Stimulated activated CD4-positive, alpha-beta T cell treated with anti-CD3 and anti-CD28 coated beads, Interleukin-12 subunit alpha, Interleukin-12 subunit beta, amount 100 ng/mL, for 4 hours (primary cell): ENCODE results near the gene SH3GL2.
A peak's percentile ranks its signal among the peaks of the same experiment; 100 is the strongest.

ENCODE experiments used
- DNase-seq: peaks from one replicate; pipeline ENCODE4 v3.0.0-alpha.2; 2020

The SH3GL2 gene

DNA sequence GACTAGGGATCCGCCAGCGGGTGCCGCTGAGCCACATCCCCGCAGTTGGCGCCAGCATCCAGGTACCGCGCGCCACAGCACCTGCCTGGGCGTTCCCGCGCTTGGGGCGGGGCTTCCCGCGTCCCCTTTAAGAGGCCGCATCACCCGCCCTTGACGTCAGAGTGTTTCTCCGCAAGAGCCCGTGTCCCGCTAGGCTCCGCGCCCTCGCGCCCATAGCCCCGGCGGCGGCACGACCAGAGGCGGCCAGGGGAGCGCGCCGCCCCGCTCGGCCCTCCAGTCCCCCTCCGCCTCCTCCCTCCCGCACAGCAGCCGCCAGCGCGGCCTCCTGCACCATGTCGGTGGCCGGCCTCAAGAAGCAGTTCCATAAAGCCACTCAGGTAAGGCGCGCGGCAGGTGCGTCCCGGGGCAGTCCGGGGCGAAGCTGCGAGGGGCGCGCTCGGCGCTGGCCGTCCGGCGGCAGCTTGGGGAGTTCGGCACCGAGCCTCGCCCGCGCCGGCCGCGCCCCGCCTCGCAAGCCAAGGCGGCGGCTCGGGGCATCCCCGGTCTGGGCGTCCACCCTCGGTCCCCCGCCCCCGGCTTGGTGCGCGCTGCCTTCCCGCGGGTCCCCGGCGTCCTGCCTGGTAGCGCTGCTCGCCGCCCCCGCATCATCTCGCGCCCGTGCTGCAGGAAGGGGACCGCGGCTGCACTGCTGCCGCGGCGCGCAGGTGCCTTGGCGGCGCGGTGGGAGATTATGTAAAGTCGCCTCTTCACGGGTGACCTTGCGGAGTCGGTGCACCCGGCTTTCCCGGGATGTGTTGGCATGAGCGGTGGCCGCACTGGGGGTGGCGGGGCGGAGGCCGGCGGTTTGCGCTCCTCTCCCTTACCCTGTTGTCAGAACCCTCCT is at the start of gene SH3GL2:
Gene SH3GL2, plus strand, starts transcription at position 156 of the 883 bp plus-strand sequence.
- no peak for DNase-seq

DNA sequence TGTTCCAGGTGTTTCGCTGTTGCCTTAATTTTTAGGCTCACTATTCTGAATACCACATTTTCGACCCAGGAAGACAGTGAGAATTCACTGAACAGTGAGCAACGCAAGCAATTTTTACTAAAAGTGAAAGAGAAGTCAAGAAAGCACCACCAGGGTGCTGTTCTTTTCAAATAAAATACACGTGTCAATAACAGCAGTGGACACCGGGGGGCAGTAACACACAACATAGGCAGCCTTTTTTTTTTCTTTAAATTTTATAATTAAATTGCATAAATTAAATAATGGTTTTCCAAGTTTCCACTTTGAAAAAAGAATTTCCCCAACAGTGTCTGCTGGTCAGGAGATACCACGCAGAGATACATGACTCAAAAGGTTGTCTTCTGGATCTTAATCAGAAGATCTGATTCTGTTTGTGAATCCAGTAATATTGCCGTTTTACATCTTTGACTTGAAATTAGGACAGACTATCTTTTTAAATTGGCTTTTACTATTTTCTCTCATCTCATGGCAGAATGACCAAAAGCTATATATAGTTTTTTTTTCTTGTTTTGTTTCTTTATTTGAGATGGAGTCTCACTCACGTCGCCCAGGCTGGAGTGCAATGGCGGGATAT is 47.1 kb upstream of the SH3GL2 start:
- peak; percentile 2 for DNase-seq

DNA sequence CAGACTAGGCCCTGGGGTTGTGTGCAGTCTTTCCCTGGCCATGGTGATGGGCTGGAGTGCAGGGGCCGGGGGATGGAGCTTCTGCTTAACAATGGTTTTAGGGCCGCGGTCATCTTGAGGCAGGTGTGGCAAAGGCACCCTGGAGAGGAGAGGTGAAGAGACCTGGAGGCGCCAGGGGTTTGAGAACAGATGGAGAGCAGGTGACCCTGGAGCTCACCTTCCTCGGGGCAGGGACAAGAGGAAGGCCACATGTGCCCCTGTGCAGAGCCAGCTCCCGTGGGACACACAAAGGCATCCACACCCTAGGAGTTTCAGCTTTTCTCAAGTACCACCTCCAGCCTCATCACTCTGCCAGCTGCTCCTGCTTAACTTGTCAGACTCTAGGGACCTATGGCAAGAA is 46.4 kb upstream of the SH3GL2 start:
- DNase-seq, result no peak

DNA sequence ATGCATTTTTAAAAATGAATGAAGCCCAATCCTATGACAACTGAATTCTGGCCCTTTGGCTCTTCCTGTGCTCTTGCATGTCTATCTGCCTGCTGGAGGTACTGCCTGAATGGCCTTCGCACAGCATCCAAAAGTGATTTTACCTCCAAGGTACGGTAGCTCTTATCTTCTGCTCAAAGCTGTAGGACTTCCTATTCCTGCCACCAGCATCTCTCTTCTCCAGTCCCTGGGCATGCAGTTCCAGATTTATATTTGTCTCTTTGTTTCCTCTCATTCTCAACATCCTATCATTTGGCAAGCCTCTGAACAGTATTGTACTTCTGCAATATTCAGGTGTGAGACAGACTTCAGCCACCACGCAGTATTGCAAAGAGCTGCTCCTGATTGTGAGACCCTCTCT is 43.7 kb upstream of the SH3GL2 start:
- DNase-seq, result no peak

DNA sequence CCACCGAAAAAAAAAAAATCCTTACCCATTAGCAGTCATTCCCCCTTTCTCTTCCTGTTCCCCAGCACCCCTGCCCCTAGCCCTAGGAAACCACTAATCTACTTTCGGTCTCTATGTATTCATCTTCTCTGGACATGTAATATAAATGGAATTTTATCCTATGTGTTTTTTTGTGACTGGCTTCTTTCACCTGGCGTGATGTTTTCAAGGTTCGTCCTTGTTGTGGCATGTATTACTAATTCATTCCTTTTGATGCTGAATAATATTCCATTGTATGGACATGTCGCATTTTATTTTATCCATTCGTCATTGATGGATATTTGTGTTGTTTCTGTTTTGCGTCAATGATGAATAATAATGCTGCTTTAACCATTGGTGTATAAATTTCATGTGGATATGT is 42.8 kb upstream of the SH3GL2 start:
- no peak for DNase-seq

DNA sequence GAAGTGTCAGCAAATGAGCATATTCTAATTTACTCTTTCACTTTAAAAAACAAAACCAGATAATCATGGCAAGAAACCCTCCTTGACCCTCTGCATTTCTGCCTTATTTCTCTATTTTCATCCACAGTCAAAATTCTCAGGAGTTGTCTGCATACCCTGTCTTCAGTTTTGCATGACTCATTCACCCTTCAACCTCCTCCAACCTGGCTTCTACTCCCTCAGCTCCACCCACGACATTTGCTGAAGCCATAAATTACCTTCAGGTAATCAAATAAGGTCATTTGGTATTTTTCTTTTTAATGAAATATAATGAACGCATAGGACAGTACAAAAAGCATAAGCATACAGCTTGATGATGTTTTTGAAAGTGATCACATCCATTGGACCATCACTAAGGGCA is 27.8 kb upstream of the SH3GL2 start:
- DNase-seq, result no peak

DNA sequence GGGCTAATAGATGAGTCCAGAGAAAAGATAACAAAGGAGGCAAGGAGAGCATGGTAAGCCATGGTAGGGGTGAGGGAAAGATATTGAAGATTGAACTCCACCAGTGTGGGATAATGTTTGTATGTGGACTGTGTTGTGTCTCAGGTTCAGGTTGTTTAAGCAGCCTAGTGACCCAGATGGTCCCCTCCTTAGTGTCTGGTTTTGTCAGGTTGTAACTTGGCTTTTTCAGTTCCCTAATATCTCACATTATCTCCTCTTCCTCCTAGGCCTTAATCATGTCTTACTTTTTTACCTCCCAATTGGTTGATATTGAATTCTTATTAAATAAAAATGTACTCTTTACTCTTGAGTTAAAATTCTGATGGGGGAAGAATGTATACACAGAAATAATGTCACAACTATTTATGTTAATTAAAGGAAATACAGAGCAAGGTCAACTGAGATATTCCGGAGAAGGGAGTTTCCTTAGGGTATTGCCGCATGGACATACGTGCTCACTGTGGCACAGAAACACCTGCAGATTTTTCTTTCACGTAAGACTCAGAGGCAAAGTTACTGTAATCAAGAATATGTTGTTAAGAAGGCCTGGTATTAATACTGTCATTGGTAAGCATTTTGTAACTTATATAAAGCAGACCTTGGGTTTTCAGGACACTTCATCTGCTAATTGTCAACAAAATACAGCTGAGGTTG is 23.4 kb upstream of the SH3GL2 start:
- DNase-seq, result no peak

DNA sequence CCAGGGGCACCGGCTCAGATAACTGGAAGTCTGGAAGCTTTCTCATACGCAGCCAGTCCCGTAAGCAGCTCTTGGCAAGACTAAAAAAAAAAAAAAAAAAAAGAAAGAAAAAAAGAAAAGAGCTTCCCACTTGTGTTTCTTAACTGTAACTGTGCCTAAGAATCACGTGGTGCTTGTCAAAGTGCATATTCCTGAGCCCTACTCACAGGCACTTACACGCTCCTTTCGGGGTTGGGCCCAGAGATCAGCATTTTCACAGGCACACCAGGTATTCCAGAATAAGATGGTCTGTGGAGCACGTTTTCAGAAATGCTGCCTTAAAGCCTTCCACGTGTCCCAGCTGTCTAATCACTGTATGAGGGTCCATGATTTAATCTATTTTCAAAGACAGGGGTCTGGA is 22.6 kb upstream of the SH3GL2 start:
- no peak for DNase-seq

DNA sequence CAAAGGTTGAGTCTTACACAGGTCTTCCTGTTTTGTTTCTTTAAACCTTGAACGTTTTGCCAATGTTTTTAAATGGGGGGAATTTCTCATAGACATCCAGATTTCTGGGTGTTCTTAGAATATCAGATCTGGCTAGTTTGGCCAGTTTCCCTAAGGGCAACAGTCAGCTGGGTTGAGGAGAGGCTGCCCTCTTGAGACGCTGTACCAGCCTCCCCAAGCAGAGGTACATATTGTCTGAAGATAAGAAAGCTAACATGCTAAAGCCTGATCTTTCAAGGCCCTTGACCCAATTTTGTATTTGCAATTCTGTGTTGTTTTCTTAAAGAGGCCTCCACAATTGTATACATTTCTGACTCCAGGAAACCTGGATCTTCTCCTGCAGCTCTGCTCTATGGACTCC is 21.9 kb upstream of the SH3GL2 start:
- DNase-seq, result no peak

DNA sequence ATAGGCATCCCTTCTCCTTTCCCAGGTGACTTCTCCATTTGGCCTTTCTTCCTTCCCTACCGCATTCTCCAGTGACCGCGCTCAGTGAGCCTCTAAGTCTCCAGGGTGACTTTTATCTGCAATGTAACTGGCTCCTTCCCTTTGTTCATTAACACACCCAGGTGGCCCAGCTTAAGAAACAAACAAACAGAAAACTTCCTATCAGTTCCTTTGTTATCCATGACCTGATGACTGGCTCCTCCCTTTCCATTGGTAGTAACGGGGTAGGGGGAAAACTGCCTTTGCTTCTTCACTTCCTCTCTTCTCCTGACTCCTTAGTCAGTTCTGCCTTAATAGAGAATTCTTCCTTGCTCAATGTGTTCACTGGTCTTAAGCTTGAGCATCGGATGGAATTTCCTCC is 7.0 kb upstream of the SH3GL2 start:
- DNase-seq, result no peak

DNA sequence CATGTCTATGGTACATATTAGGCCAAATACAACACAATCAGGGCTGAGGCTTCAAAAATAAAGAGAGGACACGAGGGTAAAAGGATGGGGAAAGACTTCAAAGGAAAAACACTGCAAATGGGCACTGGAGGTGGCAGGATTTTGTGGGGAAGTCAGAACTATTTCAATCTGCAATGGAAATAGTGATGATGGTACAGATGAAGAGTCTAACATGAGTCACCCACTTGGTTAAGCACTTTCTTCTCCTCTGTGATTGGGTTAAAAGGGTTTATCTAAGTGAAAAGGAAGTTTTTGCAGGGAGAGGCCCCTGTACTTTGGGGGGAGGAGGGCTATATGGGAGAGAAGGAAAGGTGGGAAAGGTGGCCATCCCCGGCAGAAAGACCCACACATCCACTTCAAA is 4.5 kb upstream of the SH3GL2 start:
- no peak for DNase-seq

DNA sequence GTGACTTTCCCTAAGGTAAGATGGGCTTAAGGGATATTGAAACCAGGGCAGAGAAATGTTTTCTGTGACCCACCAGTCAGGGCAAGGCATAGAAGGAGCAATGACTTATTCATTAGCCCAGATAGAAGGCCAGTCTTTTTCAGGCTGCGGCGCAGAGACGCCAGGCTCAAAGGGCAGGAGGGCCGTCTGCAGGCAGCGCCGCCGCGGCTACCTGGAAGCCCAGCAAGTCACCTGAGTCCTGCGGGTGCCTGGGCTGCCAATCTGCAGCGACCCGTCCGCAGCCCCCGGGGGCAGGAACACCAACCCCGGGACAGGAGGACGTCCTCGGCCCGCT is 322 bp upstream of the SH3GL2 start:
- no peak for DNase-seq

DNA sequence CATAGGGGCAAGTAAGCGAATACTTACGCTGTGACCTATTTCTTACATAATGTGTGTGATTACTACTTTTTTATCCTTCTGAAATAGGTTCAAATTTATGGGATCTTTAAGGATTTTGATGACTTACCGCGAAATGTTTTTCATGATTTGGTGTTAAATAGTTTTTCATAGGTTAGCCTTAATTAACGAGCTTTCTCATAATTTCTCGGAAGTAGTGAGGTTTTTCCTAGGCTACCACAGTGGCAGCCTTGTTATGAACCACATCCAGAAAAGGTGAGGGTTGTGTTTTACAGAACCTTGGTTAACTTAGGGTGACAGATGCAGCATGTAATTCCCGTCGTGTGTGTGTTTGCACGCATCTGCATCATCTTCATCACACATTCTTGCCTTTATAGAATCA is 1.3 kb downstream of the SH3GL2 start:
- DNase-seq, result no peak

DNA sequence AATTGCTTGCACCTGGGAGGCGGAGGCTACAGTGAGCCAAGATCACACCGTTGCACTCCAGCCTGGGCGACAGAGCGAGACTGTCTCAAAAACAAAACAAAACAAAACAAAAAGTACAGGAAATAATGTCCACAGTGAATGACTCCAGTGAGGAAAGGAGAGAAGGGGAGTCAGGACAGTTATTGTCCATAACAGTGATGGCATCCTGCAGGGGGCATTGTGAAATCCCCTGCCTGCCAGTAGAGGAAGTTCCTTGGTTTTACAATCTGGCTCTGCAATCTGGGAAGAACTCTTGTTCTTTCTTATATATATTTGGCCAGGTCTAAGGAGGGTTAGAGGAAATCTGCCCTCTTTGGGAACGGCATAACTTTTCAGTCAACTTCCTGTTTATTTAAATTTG is 8.2 kb downstream of the SH3GL2 start:
- DNase-seq, result no peak

DNA sequence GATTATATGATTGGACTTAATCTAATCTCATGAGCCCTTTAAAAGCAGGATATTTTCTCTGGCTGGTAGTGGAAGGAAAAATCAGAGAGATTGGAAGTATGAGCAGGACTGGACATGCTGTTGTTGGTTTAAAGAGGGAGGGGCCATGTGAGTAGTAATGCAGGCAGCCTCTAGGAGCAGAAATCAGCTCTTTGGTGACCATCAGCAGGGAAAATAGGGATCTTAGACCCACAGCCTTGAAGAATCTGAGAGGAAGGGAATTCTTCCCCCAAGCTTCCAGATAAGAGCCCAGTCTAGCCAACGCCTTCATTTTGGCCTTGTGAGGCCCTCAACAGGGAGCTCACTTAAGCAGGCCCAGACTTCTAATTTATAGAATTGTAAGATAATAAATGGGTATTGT is 9.5 kb downstream of the SH3GL2 start:
- DNase-seq, result no peak

DNA sequence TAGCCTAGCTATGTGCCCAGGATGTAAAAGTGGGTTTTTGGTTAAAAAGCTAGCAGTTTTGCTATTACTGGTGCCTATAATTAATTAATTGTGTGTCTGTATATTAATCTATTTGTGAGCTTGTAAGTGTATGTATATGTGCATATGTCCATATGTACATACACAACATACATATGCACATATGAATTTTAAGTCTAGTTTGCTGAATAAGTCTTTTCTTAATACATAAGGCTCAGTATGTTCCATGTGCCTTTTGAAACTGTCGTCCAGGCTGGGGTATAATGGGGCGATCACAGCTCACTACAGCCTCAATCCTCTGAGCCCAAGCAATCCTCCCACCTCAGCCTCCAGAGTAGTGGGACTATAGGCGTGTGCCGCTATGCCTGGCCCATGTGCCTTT is 10.1 kb downstream of the SH3GL2 start:
- DNase-seq, result no peak

DNA sequence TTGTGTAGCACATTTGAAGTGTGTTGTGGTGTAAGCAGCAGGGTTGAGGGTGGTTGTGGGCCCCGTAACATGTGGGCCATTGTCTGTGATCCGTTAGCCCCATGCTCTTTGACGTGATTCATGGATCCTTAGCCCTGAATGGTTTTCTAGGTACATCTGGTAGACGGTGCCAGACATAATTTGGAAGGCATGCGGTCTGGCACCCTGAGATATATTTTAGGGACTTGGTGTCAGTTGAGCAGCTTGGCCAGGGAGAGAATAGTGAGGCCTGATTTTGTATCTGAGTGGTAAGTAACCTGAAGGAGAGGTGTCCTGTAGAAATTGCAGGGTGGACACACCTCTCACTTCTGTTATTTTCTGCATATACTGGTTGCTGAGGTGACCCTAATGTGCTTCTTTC is 10.9 kb downstream of the SH3GL2 start:
- no peak for DNase-seq

DNA sequence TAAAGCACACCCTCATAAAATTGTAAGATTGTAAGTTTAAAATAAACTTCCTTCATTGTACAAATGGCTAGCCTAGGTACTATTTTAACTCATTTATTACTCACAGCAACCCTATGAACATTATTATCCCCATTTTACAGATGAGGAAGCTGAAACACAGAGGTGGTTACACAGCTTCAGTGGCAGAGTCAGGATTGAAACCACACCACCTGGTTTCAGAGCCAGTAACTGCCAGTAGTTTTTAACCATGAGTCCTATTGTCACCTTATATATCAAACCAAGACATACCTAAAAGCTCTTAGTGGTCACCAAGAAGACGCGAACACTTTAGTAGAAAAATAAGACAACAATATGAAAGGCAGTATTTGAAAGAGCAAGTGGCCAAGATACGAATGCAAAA is 16.1 kb downstream of the SH3GL2 start:
- DNase-seq, result no peak

DNA sequence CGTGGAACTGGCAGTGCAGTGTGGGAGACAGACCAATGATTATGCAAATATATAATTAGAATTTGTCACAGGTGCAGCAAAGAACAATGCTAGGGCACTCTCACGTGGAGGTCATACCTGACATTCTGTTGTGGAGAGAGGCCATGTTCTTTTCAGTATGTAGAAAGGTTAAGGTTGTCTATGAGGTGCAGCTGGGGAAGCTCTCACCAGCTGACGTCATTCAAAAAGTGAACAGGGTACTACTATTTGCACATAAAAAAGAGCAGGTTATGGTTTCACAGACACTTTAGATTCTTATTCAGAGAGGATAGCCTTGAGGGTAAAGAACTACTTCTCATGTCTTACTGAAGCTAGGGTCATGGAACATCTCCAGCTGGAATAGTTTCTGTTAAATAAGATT is 19.1 kb downstream of the SH3GL2 start:
- DNase-seq, result no peak

DNA sequence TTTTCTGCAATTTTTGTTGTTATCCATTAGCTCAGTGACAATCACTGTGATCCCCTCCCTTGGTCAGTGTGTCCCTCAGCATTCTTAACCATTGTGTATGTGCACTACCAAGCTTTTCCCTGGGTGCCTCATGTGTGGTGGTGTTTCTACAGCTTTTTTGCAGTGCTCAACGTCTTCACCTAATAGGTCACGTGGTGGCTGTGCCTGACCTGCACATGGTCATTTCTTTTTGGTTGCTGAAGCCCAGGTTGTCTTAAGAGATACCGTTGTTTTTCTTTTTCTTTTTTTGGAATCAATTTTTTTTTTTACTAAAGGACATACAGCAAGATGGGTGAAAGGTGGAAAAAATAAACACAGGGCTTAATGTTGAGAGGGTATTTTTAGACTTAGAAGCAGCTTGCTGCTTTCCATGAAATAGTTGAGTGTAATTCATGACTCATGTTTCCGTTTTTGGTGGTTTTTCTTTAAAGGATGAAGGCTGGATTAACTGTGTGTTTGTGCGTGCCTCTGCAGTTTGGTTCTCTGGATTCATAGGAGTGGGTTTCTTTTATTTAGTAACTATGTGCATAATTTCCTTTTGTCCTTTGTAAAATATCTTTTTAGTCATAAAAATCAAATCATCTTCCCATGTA is 22.2 kb downstream of the SH3GL2 start:
- DNase-seq, result no peak

DNA sequence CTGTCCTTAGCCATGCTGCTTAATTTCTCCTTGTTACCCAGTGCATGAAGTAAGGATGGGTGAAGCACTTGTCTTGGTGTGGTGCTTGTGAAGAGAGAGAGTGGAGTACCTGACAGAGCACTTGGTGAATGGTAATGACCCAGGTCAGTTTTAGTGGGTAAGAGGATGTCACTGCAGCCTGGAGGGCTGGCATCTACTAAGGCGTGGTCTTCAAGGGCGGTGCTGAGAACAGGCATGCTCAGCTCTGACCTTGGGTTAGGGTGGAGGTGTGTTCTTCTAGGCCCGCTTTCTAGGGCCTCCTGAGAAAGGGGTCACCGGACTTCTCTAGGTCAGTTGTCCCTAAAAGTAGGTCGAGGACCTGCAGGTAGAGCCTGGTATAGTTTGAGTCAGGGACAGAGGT is 25.7 kb downstream of the SH3GL2 start:
- no peak for DNase-seq

DNA sequence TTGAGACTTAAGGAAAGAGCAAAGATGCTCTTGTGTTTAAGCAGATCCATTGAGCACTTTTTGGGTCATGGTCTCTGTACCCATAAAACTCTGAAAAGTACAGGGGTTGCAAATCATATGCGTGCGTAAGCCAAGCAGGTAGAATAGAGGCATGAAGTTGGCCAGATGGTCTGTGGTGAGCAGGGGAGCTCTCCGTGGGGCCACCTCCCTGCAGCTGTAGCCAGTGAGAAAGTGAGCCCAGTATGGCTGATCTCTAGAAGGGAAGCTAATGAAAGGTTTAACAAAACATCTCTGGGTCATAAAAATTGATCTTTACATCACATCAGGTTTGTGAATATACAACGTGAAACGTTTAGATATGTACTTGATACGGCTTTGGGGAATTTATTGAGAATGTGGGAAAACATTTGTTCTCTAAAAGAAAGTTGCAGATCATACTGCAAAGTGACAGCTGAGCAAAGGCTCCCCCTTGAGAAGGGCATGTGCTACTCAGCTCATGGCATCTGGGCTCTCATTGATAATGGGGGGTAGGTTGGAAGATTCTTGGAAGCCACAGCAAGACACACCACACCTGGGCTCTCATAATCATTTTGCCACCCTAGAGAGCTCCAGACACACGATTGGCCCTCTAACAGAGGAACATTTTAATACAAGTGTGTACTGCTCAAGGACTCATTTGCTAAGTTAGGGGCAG is 30.6 kb downstream of the SH3GL2 start:
- DNase-seq, result no peak

DNA sequence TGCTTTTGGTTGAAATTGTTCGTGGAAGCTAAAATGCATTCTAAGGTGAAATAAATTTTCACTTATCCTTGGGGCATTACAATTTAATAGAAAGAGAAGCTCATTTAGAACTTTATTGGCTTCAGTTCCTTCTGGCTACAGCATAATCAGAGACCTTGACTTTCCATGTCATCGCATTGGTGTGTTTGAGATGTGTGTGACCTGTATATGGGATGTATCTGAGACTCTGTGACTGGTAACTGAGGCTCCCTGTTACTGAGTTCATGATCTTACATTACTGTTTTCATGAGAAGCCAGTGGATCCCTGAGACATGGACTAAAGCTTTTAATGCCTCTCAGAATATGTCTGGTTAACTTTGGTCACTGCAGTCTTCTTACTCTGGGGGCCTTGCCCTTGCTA is 32.5 kb downstream of the SH3GL2 start:
- no peak for DNase-seq
